Measurements from ENCODE around the gene BNC2.

BNC2 gene

GRCh38 chr9:16475257-16475656, 395.2 kb downstream of the BNC2 start:
- Histone ChIP-seq H3K27ac (no peak overlapping the region), H3K36me3 (replicated peaks) (no peaks in the 10 kb centered on the region), H3K4me3 (ENCODE audit: low read depth, low read length) (no peak overlapping the region), H3K27me3 (replicated peaks) (no peaks in the 10 kb centered on the region)
- in situ Hi-C loops (cut with HindIII; ENCODE audit: low pct_ligation_motif_present, low sequenced_read_pairs): no loop called here
- DNase-seq: no peak
- no peak for TF ChIP-seq CTCF (IDR thresholded peaks at IDR 0.05; ENCODE audit: low read depth, low read length, missing control alignments)

GRCh38 chr9:16469184-16469583, 401.3 kb downstream of the BNC2 start:
- Histone ChIP-seq H3K36me3 (replicated peaks) (no peaks in the 10 kb centered on the region), H3K4me3 (ENCODE audit: low read depth, low read length) (no peak overlapping the region), H3K27ac (no peak overlapping the region), H3K27me3 (replicated peaks) (no peaks in the 10 kb centered on the region)
- TF ChIP-seq CTCF (IDR thresholded peaks at IDR 0.05; ENCODE audit: low read depth, low read length, missing control alignments): no peak
- in situ Hi-C loops (cut with HindIII; ENCODE audit: low pct_ligation_motif_present, low sequenced_read_pairs): no loop called here
- DNase-seq: no peak

DNA sequence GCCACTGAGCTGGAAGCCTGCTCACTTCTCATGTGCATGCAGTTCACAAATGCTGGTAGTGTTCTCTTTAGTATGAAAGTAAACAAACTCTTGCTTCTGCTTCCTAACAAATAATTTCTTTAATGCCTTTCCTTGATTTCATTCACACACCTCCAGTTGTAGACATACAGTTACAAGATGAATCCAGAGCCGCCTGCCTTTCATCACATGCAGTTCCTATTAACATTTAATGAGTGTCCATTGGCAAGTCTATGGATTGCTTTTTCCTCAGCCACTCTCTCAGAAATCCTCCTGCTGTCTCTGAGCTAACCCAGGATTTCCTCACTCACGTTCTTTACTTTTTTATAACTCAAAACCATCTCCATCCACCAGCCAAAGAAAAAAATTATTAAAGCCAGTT, 408.6 kb downstream of the BNC2 start:
- Histone ChIP-seq H3K27ac (no peak overlapping the region), H3K4me3 (ENCODE audit: low read depth, low read length) (no peak overlapping the region), H3K36me3 (replicated peaks) (no peaks in the 10 kb centered on the region), H3K27me3 (replicated peaks) (no peaks in the 10 kb centered on the region)
- no peak for DNase-seq
- in situ Hi-C loops (cut with HindIII; ENCODE audit: low pct_ligation_motif_present, low sequenced_read_pairs): no loop called here
- TF ChIP-seq CTCF (IDR thresholded peaks at IDR 0.05; ENCODE audit: low read depth, low read length, missing control alignments): no peak

GRCh38 chr9:16461137-16461840, 409.2 kb downstream of the BNC2 start:
- H3K36me3 ChIP-seq (replicated peaks): no peaks in the 10 kb centered on the region
- TF ChIP-seq CTCF (IDR thresholded peaks at IDR 0.05; ENCODE audit: low read depth, low read length, missing control alignments): no peak
- H3K27ac ChIP-seq: no peak overlapping the region
- in situ Hi-C loops (cut with HindIII; ENCODE audit: low pct_ligation_motif_present, low sequenced_read_pairs): no loop called here
- DNase-seq: no peak
- no peaks in the 10 kb centered on the region for H3K27me3 ChIP-seq (replicated peaks)
- no peak overlapping the region for H3K4me3 ChIP-seq (ENCODE audit: low read depth, low read length)

- in situ Hi-C loops (cut with HindIII; ENCODE audit: low pct_ligation_motif_present, low sequenced_read_pairs): no loop called here
- Histone ChIP-seq H3K27me3 (replicated peaks) (no peaks in the 10 kb centered on the region), H3K27ac (no peak overlapping the region), H3K4me3 (ENCODE audit: low read depth, low read length) (no peak overlapping the region), H3K36me3 (replicated peaks) (no peaks in the 10 kb centered on the region)
- DNase-seq: no peak
- no peak for TF ChIP-seq CTCF (IDR thresholded peaks at IDR 0.05; ENCODE audit: low read depth, low read length, missing control alignments)
Measured at GRCh38 chr9:16460696-16461095, 409.8 kb downstream of the BNC2 start.
